Mammary microvascular endothelial cell (primary cell): ENCODE results near the gene PFKFB2. TPM values are rescaled to one million over a fixed set of nuclear protein-coding genes. Genes with fewer than 3 reads are reported as not detected.

Experiments used
- total RNA-seq: library from RNA; depleted of rRNA; stranded (reverse); fragments of >200 nt; gene quantifications from 2 replicates; pipeline ENCODE4 v1.2.3, GENCODE V29; 2015

The PFKFB2 gene
- total RNA-seq: 0.74 and 1.8 TPM in 2 replicates

DNA sequence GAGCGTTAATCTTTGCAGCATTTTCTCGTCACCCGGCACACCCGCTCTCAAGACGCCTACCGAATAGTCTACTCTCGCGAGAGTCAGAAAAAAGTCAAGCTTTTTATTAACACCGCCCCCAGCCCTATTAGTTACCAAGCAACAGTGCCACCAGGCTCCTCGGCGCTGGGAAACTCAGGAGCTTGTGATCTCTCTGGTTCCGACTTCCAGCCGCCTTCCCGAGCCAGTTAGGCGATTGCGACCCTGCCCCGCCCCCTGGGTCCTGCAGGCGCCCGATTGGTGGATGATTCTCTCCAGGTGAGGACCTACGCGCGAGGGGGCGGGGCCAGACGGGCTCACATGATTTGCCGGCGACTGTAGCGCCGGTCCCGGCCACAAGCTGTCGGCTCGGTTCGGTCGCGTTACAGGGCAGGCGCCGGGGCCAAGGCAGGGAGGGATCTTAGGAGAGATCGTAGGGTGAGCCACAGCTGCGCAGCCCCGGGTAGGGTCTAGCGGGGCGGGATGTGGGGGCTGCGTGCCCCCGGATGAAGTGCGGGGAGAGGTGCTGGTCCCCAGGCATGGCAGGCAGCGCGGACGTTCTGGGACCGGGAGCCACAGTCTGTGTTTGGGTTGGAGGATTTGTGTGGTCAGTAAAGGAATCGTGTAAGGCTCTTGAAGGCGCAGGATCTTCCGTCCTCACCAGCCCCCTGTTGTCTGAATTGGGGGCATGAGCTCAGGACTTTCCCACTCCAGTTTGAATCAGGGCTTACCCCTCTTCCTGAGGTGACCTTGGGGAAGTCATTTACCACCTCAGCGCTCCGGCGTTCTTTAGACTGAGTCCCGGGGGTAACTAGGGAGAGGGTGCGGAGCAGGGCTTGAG is at the start of gene PFKFB2:
Gene PFKFB2 (plus strand): TSS at position 365 of the 859 bp plus-strand sequence. CDS start 1,443 bp downstream, outside the sequence.

GRCh38 chr1:207032528-207033017 is 20.5 kb upstream of the PFKFB2 start, which contains the start of gene C1orf116:
Gene C1orf116 (minus strand): TSS chr1:207032756. CDS start chr1:207027598, 5,158 bp downstream.

GRCh38 chr1:207051191-207051943 is 1.7 kb upstream of the PFKFB2 start, which contains the start of gene YOD1:
Gene YOD1 (minus strand): TSS chr1:207051208. CDS start chr1:207051030, 178 bp downstream.

DNA sequence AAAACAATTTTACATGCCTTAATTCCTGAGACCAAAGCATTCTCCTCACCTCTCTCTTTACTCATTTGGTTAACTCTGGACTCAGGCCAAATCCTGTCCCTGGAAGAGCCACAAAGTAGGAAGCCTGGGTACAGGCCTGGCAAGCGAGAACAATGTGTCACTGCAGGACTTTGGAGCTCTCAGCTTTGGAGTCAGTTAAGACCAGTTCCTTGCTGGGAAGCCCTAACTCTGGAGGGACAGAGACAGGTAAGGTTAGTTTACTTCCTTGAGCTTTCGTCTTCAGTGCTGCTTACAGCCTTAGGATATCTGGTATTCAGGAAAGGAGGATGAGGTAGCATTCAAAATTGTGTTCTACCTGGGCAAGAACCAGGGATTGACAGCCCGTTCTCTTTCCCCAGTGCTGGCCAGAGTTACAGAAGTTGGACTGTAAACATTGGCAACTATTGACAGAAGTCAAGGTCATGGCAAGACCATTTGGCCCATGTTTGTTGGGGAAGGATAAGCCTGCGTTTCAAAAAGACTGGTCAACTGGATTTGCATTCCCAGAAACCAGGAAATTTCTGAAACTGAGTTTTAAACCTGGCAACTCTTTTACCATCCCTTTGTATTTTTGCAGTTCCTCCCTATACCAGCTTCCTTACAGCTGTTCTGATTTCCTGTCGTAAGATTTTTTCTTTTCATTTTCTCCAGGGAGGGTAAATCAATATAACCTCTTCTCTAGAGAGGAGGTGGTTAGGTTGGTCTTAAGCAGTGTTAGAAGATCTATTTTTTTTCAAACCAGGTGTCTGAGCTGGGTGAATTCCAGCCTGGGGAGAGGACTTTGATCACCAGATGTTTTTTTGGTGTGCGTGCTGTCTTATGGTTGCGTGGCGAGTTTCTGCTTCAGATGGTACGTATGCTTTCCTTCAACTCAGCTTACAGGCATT is 35.9 kb downstream of the PFKFB2 start, which contains the start of gene C4BPB:
Gene C4BPB (plus strand): TSS at position 160 of the 926 bp plus-strand sequence. CDS start 672 bp downstream, at position 832.

GRCh38 chr1:207103892-207104373 is 50.9 kb downstream of the PFKFB2 start, which contains the start of gene C4BPA:
Gene C4BPA (plus strand): TSS chr1:207104233. CDS start chr1:207113026, 8,793 bp downstream.

Other genes with a start within 250 kb of the PFKFB2 start
- gene IL20, start 187.7 kb upstream of the PFKFB2 start, total RNA-seq: not detected in 2 replicates
- gene IL24, start 155.8 kb upstream of the PFKFB2 start, total RNA-seq: not detected in 2 replicates
- 0.13 TPM in 1 of 2 replicates, not detected in the other for gene FCMR, start 131.3 kb upstream of the PFKFB2 start, total RNA-seq
- gene PIGR, start 106.8 kb upstream of the PFKFB2 start, total RNA-seq: not detected in 2 replicates
- not detected in 2 replicates for gene FCAMR, start 82.8 kb upstream of the PFKFB2 start, total RNA-seq
- gene C1orf116, start 20.5 kb upstream of the PFKFB2 start, total RNA-seq: 0.07 TPM in 1 of 2 replicates, not detected in the other
- gene YOD1, start 2.1 kb upstream of the PFKFB2 start, total RNA-seq: 4.2 and 5.3 TPM in 2 replicates
- gene C4BPB, start 35.6 kb downstream of the PFKFB2 start, total RNA-seq: 1.2 TPM in 1 of 2 replicates, not detected in the other
- gene C4BPA, start 51.0 kb downstream of the PFKFB2 start, total RNA-seq: not detected in 2 replicates